Colon (tissue), 2 donors: Measurements from ENCODE around the gene SMIM36.
"Not testable (repeated sequence)": the region's sequence is repeated elsewhere in the genome, so short reads cannot be mapped to it uniquely, and the experiment has no call there.

ENCODE experiments used
- FAIRE-seq: peaks from 2 replicates; lab custom pipeline; 2012; peaks lifted over from hg19 to GRCh38; lab: Jason Lieb, UNC
- donor health status: control.
- donor health status: control.

The SMIM36 gene

GRCh38 chr17:55501626-55502025 is 9.6 kb downstream of the SMIM36 start:
- FAIRE-seq, result not testable (repeated sequence)

- FAIRE-seq, result no peak
Measured at GRCh38 chr17:55500103-55500502, 11.1 kb downstream of the SMIM36 start.

GRCh38 chr17:55496094-55496881 is 15.0 kb downstream of the SMIM36 start:
- FAIRE-seq, result no peak

- FAIRE-seq, result no peak
Measured at GRCh38 chr17:55495239-55495638, 16.0 kb downstream of the SMIM36 start.

- FAIRE-seq, result no peak
Measured at GRCh38 chr17:55492781-55493341, 18.4 kb downstream of the SMIM36 start.

- no peak for FAIRE-seq
Measured at GRCh38 chr17:55490376-55490775, 20.9 kb downstream of the SMIM36 start.

- no peak for FAIRE-seq
Measured at GRCh38 chr17:55487695-55488432, 23.4 kb downstream of the SMIM36 start.

GRCh38 chr17:55484575-55484974 is 26.7 kb downstream of the SMIM36 start:
- no peak for FAIRE-seq

GRCh38 chr17:55482591-55483389 is 28.5 kb downstream of the SMIM36 start:
- FAIRE-seq, result no peak

GRCh38 chr17:55480631-55481315 is 30.5 kb downstream of the SMIM36 start:
- FAIRE-seq, result no peak

- no peak for FAIRE-seq
Measured at GRCh38 chr17:55479903-55480302, 31.3 kb downstream of the SMIM36 start.

GRCh38 chr17:55478971-55479370 is 32.3 kb downstream of the SMIM36 start:
- FAIRE-seq, result no peak

- FAIRE-seq, result no peak
Measured at GRCh38 chr17:55466671-55467070, 44.6 kb downstream of the SMIM36 start.

- FAIRE-seq, result not testable (repeated sequence)
Measured at GRCh38 chr17:55465771-55466170, 45.5 kb downstream of the SMIM36 start.

GRCh38 chr17:55463600-55463999 is 47.7 kb downstream of the SMIM36 start:
- no peak for FAIRE-seq

GRCh38 chr17:55462711-55463110 is 48.5 kb downstream of the SMIM36 start:
- FAIRE-seq, result no peak

- no peak for FAIRE-seq
Measured at GRCh38 chr17:55462234-55462633, 49.0 kb downstream of the SMIM36 start.

GRCh38 chr17:55458978-55459377 is 52.3 kb downstream of the SMIM36 start:
- no peak for FAIRE-seq

- FAIRE-seq, result no peak
Measured at GRCh38 chr17:55458287-55458900, 52.9 kb downstream of the SMIM36 start.

GRCh38 chr17:55456307-55457240 is 54.7 kb downstream of the SMIM36 start:
- no peak for FAIRE-seq
